ENCODE results near the gene ASB13. TPM values are rescaled to one million over a fixed set of nuclear protein-coding genes. Genes with fewer than 3 reads are reported as not detected.

ASB13 gene
- total and polyA plus RNA-seq, 2 donors from 2014 or later = 47.7 to 95.1 TPM

DNA sequence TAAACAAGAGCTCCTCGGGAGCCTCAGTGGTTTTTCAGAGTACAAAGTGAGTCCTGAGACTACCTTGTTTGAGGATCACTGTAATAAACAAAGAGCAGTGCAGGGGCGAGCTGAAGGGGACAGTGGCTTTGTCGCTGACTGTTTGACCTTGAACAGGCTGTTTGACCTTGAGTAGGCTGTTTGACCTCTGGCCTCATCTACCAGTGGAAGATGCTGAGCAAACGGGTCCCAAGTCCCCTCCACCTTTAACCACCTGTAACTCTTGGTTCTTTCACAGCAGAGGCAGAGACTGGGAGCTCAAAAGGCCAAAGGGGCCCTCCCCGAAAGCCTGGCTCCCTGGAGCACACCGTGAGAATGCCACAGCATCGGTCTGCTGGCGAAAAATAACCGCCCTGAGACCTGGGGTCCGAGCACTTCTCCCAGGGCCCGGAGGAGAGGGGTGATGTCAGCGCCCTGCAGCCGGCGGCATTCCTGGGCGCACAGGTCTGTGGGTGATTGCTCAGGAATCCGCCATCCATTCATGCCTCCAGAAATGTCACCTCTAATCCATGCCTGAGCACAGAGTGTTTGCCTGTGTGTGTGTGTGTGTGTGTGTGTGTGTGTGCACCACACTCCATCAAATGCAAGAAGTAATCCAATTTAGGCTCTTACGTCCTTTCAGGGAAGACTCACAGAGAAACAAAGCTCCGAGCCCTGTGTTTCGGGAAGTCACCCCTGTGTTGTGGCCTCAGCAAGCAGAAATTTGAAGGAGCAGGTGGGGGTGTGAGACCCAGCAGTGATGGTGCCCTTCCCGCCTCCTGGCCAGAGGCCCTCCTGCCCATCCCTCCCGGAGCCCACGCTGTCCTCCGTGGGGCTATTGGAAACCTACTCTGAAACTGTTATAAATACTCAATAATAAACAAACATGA, 66.5 kb downstream of the ASB13 start:
- no peak for TF ChIP-seq CTCF (IDR thresholded peaks at IDR 0.05; ENCODE audit: borderline replicate concordance, extremely low read depth, insufficient read depth)
- peak in 2 of 5 donors; percentile 41 to 42 for DNase-seq
- Histone ChIP-seq H3K27me3 (ENCODE audit: control insufficient read depth, insufficient read depth, low read length) (no peaks in the 10 kb centered on the region), H3K9ac (ENCODE audit: low read length in 3 of 3) (no peak overlapping the region), H3K9me3 (ENCODE audit: control insufficient read depth in 2 of 3, insufficient read depth in 1 of 3, low read length in 3 of 3) (no peaks in the 10 kb centered on the region), H3K4me1 (ENCODE audit: control insufficient read depth in 2 of 3, insufficient read depth in 2 of 3, low read depth in 1 of 3, low read length in 3 of 3) (peaks cover 0 to 8% (median 4%) of the 10 kb centered on the region in 3 donors), H3K36me3 (ENCODE audit: control insufficient read depth in 2 of 3, insufficient read depth in 3 of 3, low read length in 3 of 3) (no peaks in the 10 kb centered on the region), H3K27ac (ENCODE audit: low read depth in 2 of 2, low read length in 2 of 2) (no peak overlapping the region), H3K4me3 (ENCODE audit: low read length in 3 of 3) (no peak overlapping the region)
- intact Hi-C loops (cut with DNase I) = no loop called here
- FAIRE-seq = no peak

- no peak overlapping the region for H3K4me3 ChIP-seq (ENCODE audit: low read length in 3 of 3)
- H3K36me3 ChIP-seq (ENCODE audit: control insufficient read depth in 2 of 3, insufficient read depth in 3 of 3, low read length in 3 of 3) = no peaks in the 10 kb centered on the region
- no peak overlapping the region for H3K9ac ChIP-seq (ENCODE audit: low read length in 3 of 3)
- FAIRE-seq = no peak
- H3K9me3 ChIP-seq (ENCODE audit: control insufficient read depth in 2 of 3, insufficient read depth in 1 of 3, low read length in 3 of 3) = no peaks in the 10 kb centered on the region
- no peak for DNase-seq
- H3K27ac ChIP-seq (ENCODE audit: low read depth in 2 of 2, low read length in 2 of 2) = no peak overlapping the region
- peaks cover 0 to 11% (median 6%) of the 10 kb centered on the region in 3 donors for H3K4me1 ChIP-seq (ENCODE audit: control insufficient read depth in 2 of 3, insufficient read depth in 2 of 3, low read depth in 1 of 3, low read length in 3 of 3)
- intact Hi-C loops (cut with DNase I) = no loop called here
- TF ChIP-seq CTCF (IDR thresholded peaks at IDR 0.05; ENCODE audit: borderline replicate concordance, extremely low read depth, insufficient read depth) = no peak
- H3K27me3 ChIP-seq (ENCODE audit: control insufficient read depth, insufficient read depth, low read length) = no peaks in the 10 kb centered on the region
These were observed 68.2 kb downstream of the ASB13 start for GRCh38 chr10:5598085-5598690.

DNA sequence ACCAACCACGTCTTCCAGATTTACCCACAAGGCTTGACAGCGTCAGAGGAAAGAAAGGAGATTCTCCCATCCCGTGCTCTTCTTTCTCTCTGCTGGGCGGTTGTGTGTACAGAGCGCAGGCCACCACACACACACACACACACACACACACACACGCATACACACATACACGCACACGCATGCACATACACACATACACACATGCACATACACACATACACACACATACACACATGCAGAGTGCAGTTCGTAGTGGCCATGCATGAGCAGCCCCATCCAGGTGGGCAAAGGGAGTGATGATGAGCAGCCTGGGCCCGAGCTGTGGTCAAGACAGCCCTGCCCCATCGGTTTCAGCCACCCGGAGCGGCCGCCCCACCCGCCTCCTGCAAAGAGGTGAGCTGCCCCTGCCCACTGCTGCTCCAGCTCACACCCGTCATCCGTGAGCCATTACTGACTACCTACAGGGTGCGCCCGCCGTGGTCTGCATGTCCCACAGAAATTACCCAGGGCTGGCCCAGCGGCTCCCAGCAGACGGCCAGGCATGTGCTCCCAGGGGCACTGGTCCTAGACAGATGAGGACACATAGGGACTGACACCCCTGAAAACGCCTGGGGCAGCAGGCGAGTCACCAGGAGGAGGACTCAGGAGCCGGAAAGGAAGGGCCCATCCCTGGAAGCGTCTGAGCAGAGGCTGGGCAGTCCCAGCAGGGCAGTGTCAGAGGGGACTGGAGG, 69.6 kb downstream of the ASB13 start:
- no peaks in the 10 kb centered on the region for H3K27me3 ChIP-seq (ENCODE audit: control insufficient read depth, insufficient read depth, low read length)
- no peaks in the 10 kb centered on the region for H3K36me3 ChIP-seq (ENCODE audit: control insufficient read depth in 2 of 3, insufficient read depth in 3 of 3, low read length in 3 of 3)
- H3K4me1 ChIP-seq (ENCODE audit: control insufficient read depth in 2 of 3, insufficient read depth in 2 of 3, low read depth in 1 of 3, low read length in 3 of 3) = peaks cover 0 to 11% (median 6%) of the 10 kb centered on the region in 3 donors
- FAIRE-seq (no peak), DNase-seq (peak in 1 of 5 donors; percentile 59)
- intact Hi-C loops (cut with DNase I) = no loop called here
- no peaks in the 10 kb centered on the region for H3K9me3 ChIP-seq (ENCODE audit: control insufficient read depth in 2 of 3, insufficient read depth in 1 of 3, low read length in 3 of 3)
- H3K27ac ChIP-seq (ENCODE audit: low read depth in 2 of 2, low read length in 2 of 2) = no peak overlapping the region
- no peak overlapping the region for H3K9ac ChIP-seq (ENCODE audit: low read length in 3 of 3)
- TF ChIP-seq CTCF (IDR thresholded peaks at IDR 0.05; ENCODE audit: borderline replicate concordance, extremely low read depth, insufficient read depth) = no peak
- no peak overlapping the region for H3K4me3 ChIP-seq (ENCODE audit: low read length in 3 of 3)

All from kidney (tissue), 14 donors.